Measurements from ENCODE around the gene FCN3. TPM values are rescaled to one million over a fixed set of nuclear protein-coding genes. Genes with fewer than 3 reads are reported as not detected.

Gene FCN3
- polyA plus RNA-seq, 2 donors = 1.6 to 2.6 TPM

DNA sequence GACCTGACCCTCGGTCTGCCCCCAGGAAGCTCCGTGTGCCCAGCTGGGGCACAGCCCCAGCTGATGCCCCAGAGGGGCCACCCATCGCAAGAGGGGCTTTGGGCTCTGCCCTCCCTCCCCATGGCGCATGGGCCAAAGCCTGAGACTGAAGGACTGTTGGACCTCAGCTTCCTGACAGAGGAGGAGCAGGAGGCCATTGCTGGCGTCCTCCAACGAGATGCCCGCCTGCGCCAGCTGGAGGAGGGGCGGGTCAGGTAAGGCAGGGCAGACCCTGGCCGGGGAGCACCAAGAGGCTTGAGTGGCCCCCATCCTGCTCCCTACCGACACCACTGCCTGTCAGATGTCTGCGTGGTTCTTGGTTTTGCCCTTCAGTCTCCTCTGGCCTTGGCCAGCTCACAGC, 29.4 kb downstream of the FCN3 start:
- 70 to 76% methylated on average over 10 to 12 of the region's 12 CpGs for WGBS, 2 donors
- Histone ChIP-seq H3K9me3 (ENCODE audit: control insufficient read depth in 2 of 2, insufficient read depth in 1 of 2, low read depth in 1 of 2, low read length in 1 of 2) (no peaks in the 10 kb centered on the region), H3K4me1 (ENCODE audit: control insufficient read depth in 2 of 2, insufficient read depth in 2 of 2, low read length in 1 of 2) (peaks cover 0 to 32% of the 10 kb centered on the region in 2 donors), H3K4me3 (ENCODE audit: low read depth in 1 of 2, low read length in 2 of 2) (peak overlapping the region in 1 of 2 donors; percentile 7), H3K27ac (ENCODE audit: low read depth in 2 of 2, low read length in 1 of 2) (peak overlapping the region in 1 of 2 donors; percentile 59), H3K36me3 (ENCODE audit: control insufficient read depth in 2 of 2, insufficient read depth in 2 of 2, low read length in 1 of 2) (peaks cover 0 to 22% of the 10 kb centered on the region in 2 donors), H3K27me3 (ENCODE audit: control insufficient read depth in 1 of 2, insufficient read depth in 2 of 2, low read length in 2 of 2) (no peaks in the 10 kb centered on the region)

DNA sequence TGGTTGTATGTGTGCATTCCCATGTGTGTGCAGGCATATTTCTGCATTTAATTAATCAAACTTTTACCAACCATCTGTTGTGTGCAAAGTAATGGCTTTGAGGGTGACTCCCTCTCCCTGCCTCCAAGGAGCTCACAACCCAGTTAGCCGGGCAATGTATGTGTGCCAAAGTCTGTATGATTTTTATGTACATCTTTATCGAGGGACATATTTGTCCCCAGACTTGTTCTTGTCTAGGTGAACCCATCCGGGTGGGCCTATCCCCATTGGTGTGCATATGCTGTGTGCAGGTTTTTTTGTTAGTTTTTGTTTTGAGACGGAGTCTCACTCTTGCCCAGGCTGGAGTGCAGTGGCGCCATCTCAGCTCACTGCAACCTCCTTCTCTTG, 31.0 kb downstream of the FCN3 start:
- Histone ChIP-seq H3K9me3 (ENCODE audit: control insufficient read depth in 2 of 2, insufficient read depth in 1 of 2, low read depth in 1 of 2, low read length in 1 of 2) (no peaks in the 10 kb centered on the region), H3K27ac (ENCODE audit: low read depth in 2 of 2, low read length in 1 of 2) (peak overlapping the region; percentile 98 to 99), H3K4me3 (ENCODE audit: low read depth in 1 of 2, low read length in 2 of 2) (peak overlapping the region; percentile 84 to 88), H3K36me3 (ENCODE audit: control insufficient read depth in 2 of 2, insufficient read depth in 2 of 2, low read length in 1 of 2) (peaks cover 0 to 16% of the 10 kb centered on the region in 2 donors), H3K4me1 (ENCODE audit: control insufficient read depth in 2 of 2, insufficient read depth in 2 of 2, low read length in 1 of 2) (peaks cover 0 to 17% of the 10 kb centered on the region in 2 donors), H3K27me3 (ENCODE audit: control insufficient read depth in 1 of 2, insufficient read depth in 2 of 2, low read length in 2 of 2) (no peaks in the 10 kb centered on the region)
- whole genome bisulfite sequencing, 2 donors = 37 to 42% methylated on average over 5 of the region's 5 CpGs

GRCh38 chr1:27342778-27343638, 31.6 kb downstream of the FCN3 start:
- Histone ChIP-seq H3K4me1 (ENCODE audit: control insufficient read depth in 2 of 2, insufficient read depth in 2 of 2, low read length in 1 of 2) (peaks cover 0 to 17% of the 10 kb centered on the region in 2 donors), H3K4me3 (ENCODE audit: low read depth in 1 of 2, low read length in 2 of 2) (peak overlapping the region; percentile 84 to 88), H3K27me3 (ENCODE audit: control insufficient read depth in 1 of 2, insufficient read depth in 2 of 2, low read length in 2 of 2) (no peaks in the 10 kb centered on the region), H3K27ac (ENCODE audit: low read depth in 2 of 2, low read length in 1 of 2) (peak overlapping the region; percentile 98 to 99), H3K9me3 (ENCODE audit: control insufficient read depth in 2 of 2, insufficient read depth in 1 of 2, low read depth in 1 of 2, low read length in 1 of 2) (no peaks in the 10 kb centered on the region), H3K36me3 (ENCODE audit: control insufficient read depth in 2 of 2, insufficient read depth in 2 of 2, low read length in 1 of 2) (peaks cover 0 to 18% of the 10 kb centered on the region in 2 donors)
- 29 to 30% methylated on average over 26 to 31 of the region's 31 CpGs for WGBS, 2 donors

GRCh38 chr1:27342391-27342777, 32.2 kb downstream of the FCN3 start:
- no peaks in the 10 kb centered on the region for H3K27me3 ChIP-seq (ENCODE audit: control insufficient read depth in 1 of 2, insufficient read depth in 2 of 2, low read length in 2 of 2)
- peak overlapping the region; percentile 98 to 99 for H3K27ac ChIP-seq (ENCODE audit: low read depth in 2 of 2, low read length in 1 of 2)
- 32 to 36% methylated on average over 8 of the region's 8 CpGs for WGBS, 2 donors
- H3K4me1 ChIP-seq (ENCODE audit: control insufficient read depth in 2 of 2, insufficient read depth in 2 of 2, low read length in 1 of 2) = peaks cover 0 to 16% of the 10 kb centered on the region in 2 donors
- no peaks in the 10 kb centered on the region for H3K9me3 ChIP-seq (ENCODE audit: control insufficient read depth in 2 of 2, insufficient read depth in 1 of 2, low read depth in 1 of 2, low read length in 1 of 2)
- peak overlapping the region; percentile 84 to 88 for H3K4me3 ChIP-seq (ENCODE audit: low read depth in 1 of 2, low read length in 2 of 2)
- H3K36me3 ChIP-seq (ENCODE audit: control insufficient read depth in 2 of 2, insufficient read depth in 2 of 2, low read length in 1 of 2) = peaks cover 0 to 15% of the 10 kb centered on the region in 2 donors

DNA sequence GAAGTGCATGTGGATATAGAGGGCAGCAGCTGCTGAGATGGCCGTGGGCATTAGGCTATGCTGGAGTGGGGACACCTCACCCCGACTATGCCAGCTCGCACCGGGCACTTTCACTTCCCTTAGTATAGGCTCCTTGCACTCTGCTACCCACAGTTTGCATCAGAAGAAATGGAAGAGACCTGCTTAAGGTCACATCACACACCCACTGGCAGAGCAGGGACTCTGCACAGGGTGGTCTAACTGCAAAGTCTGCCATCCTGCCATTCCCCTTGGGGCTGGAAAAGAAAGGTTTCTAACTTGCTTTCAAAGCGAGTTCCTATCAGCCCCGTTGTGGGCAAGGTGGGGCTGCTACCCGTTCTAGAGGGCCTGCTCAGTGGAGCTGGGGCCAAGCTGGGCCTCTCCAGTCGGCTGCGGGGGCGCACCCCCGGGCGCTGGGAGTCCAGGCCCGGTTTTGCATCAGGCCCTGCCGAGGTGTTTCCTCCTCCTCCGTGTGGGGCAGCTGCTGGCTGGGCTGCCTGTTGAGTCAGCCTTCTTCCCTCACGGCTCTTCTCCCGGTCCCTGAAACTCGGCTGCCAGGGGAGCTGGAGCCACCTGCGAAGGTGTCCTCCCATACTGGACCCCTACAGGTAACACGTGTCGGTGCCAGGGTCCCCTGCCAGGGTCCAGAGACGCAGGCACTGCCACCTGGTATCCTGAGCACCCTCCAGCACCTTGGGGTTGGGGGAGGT, 32.9 kb downstream of the FCN3 start, which contains the start of gene SYTL1:
SYTL1 (plus strand) TSS at position 498 of the 728 bp plus-strand sequence. CDS start 3,313 bp downstream, outside the sequence.
- no peaks in the 10 kb centered on the region for H3K27me3 ChIP-seq (ENCODE audit: control insufficient read depth in 1 of 2, insufficient read depth in 2 of 2, low read length in 2 of 2)
- WGBS, 2 donors = 16 to 20% methylated on average over 21 to 22 of the region's 22 CpGs
- no peaks in the 10 kb centered on the region for H3K9me3 ChIP-seq (ENCODE audit: control insufficient read depth in 2 of 2, insufficient read depth in 1 of 2, low read depth in 1 of 2, low read length in 1 of 2)
- peaks cover 0 to 13% of the 10 kb centered on the region in 2 donors for H3K36me3 ChIP-seq (ENCODE audit: control insufficient read depth in 2 of 2, insufficient read depth in 2 of 2, low read length in 1 of 2)
- peak within 1 kb of the TSS; percentile 98 to 99 for H3K27ac ChIP-seq (ENCODE audit: low read depth in 2 of 2, low read length in 1 of 2)
- peaks cover 0 to 13% of the 10 kb centered on the region in 2 donors for H3K4me1 ChIP-seq (ENCODE audit: control insufficient read depth in 2 of 2, insufficient read depth in 2 of 2, low read length in 1 of 2)
- peak within 1 kb of the TSS; percentile 84 to 88 for H3K4me3 ChIP-seq (ENCODE audit: low read depth in 1 of 2, low read length in 2 of 2)

GRCh38 chr1:27339213-27339612, 35.4 kb downstream of the FCN3 start:
- Histone ChIP-seq H3K4me1 (ENCODE audit: control insufficient read depth in 2 of 2, insufficient read depth in 2 of 2, low read length in 1 of 2) (peaks cover 0 to 8% of the 10 kb centered on the region in 2 donors), H3K27ac (ENCODE audit: low read depth in 2 of 2, low read length in 1 of 2) (peak overlapping the region in 1 of 2 donors; percentile 24), H3K36me3 (ENCODE audit: control insufficient read depth in 2 of 2, insufficient read depth in 2 of 2, low read length in 1 of 2) (peaks cover 13 to 27% of the 10 kb centered on the region in 2 donors), H3K9me3 (ENCODE audit: control insufficient read depth in 2 of 2, insufficient read depth in 1 of 2, low read depth in 1 of 2, low read length in 1 of 2) (no peaks in the 10 kb centered on the region), H3K27me3 (ENCODE audit: control insufficient read depth in 1 of 2, insufficient read depth in 2 of 2, low read length in 2 of 2) (no peaks in the 10 kb centered on the region), H3K4me3 (ENCODE audit: low read depth in 1 of 2, low read length in 2 of 2) (no peak overlapping the region)
- WGBS, 2 donors = 64 to 68% methylated on average over 5 of the region's 5 CpGs

DNA sequence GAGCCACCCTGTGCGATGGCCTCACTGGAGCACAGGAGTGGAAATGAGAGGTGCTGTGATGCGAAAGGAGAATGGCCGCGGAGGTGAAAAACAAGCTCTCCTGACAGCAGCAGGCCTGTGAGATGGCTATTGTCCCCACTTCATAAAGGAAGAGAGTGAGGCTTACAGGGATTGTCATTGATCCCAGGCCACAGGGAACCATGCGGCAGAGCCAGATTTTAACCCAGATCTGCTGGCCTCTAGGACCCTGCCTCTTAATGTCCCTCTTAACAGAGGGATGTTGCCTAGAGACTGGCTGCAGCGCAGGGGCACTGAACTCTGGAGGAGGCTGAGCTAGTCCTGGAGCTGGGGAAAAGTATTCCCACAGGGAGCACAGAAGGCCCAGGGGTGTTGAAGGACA, 35.9 kb downstream of the FCN3 start:
- peaks cover 0 to 8% of the 10 kb centered on the region in 2 donors for H3K4me1 ChIP-seq (ENCODE audit: control insufficient read depth in 2 of 2, insufficient read depth in 2 of 2, low read length in 1 of 2)
- H3K36me3 ChIP-seq (ENCODE audit: control insufficient read depth in 2 of 2, insufficient read depth in 2 of 2, low read length in 1 of 2) = peaks cover 17 to 32% of the 10 kb centered on the region in 2 donors
- peak overlapping the region in 1 of 2 donors; percentile 24 for H3K27ac ChIP-seq (ENCODE audit: low read depth in 2 of 2, low read length in 1 of 2)
- WGBS, 2 donors = 91 to 94% methylated on average over 6 of the region's 6 CpGs
- no peaks in the 10 kb centered on the region for H3K9me3 ChIP-seq (ENCODE audit: control insufficient read depth in 2 of 2, insufficient read depth in 1 of 2, low read depth in 1 of 2, low read length in 1 of 2)
- no peaks in the 10 kb centered on the region for H3K27me3 ChIP-seq (ENCODE audit: control insufficient read depth in 1 of 2, insufficient read depth in 2 of 2, low read length in 2 of 2)
- no peak overlapping the region for H3K4me3 ChIP-seq (ENCODE audit: low read depth in 1 of 2, low read length in 2 of 2)

GRCh38 chr1:27336756-27337155, 37.9 kb downstream of the FCN3 start:
- Histone ChIP-seq H3K4me1 (ENCODE audit: control insufficient read depth in 2 of 2, insufficient read depth in 2 of 2, low read length in 1 of 2) (peaks cover 0 to 7% of the 10 kb centered on the region in 2 donors), H3K27ac (ENCODE audit: low read depth in 2 of 2, low read length in 1 of 2) (no peak overlapping the region), H3K4me3 (ENCODE audit: low read depth in 1 of 2, low read length in 2 of 2) (no peak overlapping the region), H3K27me3 (ENCODE audit: control insufficient read depth in 1 of 2, insufficient read depth in 2 of 2, low read length in 2 of 2) (no peaks in the 10 kb centered on the region), H3K9me3 (ENCODE audit: control insufficient read depth in 2 of 2, insufficient read depth in 1 of 2, low read depth in 1 of 2, low read length in 1 of 2) (no peaks in the 10 kb centered on the region), H3K36me3 (ENCODE audit: control insufficient read depth in 2 of 2, insufficient read depth in 2 of 2, low read length in 1 of 2) (peaks cover 26 to 44% of the 10 kb centered on the region in 2 donors)
- WGBS, 2 donors = 94 to 95% methylated on average over 5 of the region's 5 CpGs

DNA sequence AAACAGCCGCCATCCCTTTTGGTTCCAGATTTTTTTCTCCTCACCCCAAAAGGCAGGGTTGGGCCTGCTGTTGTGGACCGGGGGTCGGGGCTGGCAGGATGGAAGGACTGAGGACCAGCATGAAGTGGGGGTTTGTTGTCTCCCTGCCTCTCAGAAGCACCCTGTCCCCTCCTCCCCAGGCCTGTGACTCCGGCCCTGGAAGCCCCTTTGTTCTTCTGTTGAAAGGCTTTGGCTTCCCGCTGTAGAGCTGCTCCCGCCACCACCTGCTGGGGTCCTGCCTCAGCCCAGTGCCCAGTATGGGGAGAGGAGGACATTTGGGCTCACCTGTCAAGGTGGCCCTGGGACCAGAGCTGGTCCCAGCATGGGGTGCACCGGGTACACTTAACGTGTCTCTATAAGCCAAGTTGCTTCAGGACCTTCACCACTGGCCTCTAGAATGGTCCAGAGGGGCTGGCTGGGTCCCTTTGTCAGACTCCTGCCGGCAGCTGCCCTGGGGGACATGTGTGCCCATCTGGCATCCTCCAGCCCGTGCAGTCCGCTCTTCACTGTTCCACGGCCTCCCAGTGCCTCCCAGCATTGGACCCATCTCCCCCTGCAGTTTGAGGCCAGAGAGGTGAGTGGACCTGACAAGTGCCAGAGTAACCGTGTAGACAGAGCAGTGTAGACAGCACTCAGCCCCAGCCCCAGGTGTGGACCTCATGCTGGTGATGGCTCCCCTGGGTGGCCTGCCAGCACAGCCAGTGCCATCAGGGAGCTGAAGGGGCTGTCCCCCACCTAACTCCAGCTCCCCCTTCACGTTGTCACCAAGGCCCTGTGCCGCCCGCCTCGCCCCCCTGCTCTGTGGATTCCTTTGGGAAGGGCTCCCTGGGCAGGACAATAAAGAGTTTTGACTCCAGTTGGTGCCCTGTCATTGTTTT, 38.9 kb downstream of the FCN3 start:
- peaks cover 28 to 48% of the 10 kb centered on the region in 2 donors for H3K36me3 ChIP-seq (ENCODE audit: control insufficient read depth in 2 of 2, insufficient read depth in 2 of 2, low read length in 1 of 2)
- 92 to 94% methylated on average over 17 of the region's 17 CpGs for WGBS, 2 donors
- peaks cover 0 to 2% of the 10 kb centered on the region in 2 donors for H3K4me1 ChIP-seq (ENCODE audit: control insufficient read depth in 2 of 2, insufficient read depth in 2 of 2, low read length in 1 of 2)
- H3K9me3 ChIP-seq (ENCODE audit: control insufficient read depth in 2 of 2, insufficient read depth in 1 of 2, low read depth in 1 of 2, low read length in 1 of 2) = no peaks in the 10 kb centered on the region
- H3K4me3 ChIP-seq (ENCODE audit: low read depth in 1 of 2, low read length in 2 of 2) = no peak overlapping the region
- H3K27ac ChIP-seq (ENCODE audit: low read depth in 2 of 2, low read length in 1 of 2) = no peak overlapping the region
- H3K27me3 ChIP-seq (ENCODE audit: control insufficient read depth in 1 of 2, insufficient read depth in 2 of 2, low read length in 2 of 2) = no peaks in the 10 kb centered on the region
